HEK293T (cell line): Measurements from ENCODE around the gene RFC2.
"Not testable (repeated sequence)": the region's sequence is repeated elsewhere in the genome, so short reads cannot be mapped to it uniquely, and the experiment has no call there.

Experiments
- BHLHE40 ChIP-seq: fragments of 450-650 bp; IDR thresholded peaks from 2 replicates; pipeline ENCODE4 v1.6.1; 2016; ENCODE audit warnings: mild to moderate bottlenecking, moderate library complexity, borderline replicate concordance
- FOXA1 ChIP-seq: fragments of 450-650 bp; IDR thresholded peaks from 2 replicates; pipeline ENCODE4 v1.6.1; 2016; ENCODE audit warnings: mild to moderate bottlenecking
- FOXK2 ChIP-seq: fragments of 450-650 bp; IDR thresholded peaks from 2 replicates; pipeline ENCODE4 v1.6.1; 2016; ENCODE audit warnings: mild to moderate bottlenecking
- FOXM1 ChIP-seq: fragments of 450-650 bp; IDR thresholded peaks from 2 replicates; pipeline ENCODE4 v1.6.1; 2017; ENCODE audit warnings: mild to moderate bottlenecking, borderline replicate concordance
- HDGF ChIP-seq: fragments of 450-650 bp; IDR thresholded peaks from 2 replicates; pipeline ENCODE4 v1.6.1; 2017; ENCODE audit warnings: antibody characterized with exemption, borderline replicate concordance
- L3MBTL2 ChIP-seq: fragments of 450-650 bp; conservative IDR thresholded peaks from 2 replicates; pipeline ENCODE4 v1.6.1; 2016; ENCODE audit warnings: mild to moderate bottlenecking
- LEF1 ChIP-seq: fragments of 450-650 bp; IDR thresholded peaks from 2 replicates; pipeline ENCODE4 v1.6.1; 2017; ENCODE audit warnings: mild to moderate bottlenecking, borderline replicate concordance
- NFRKB ChIP-seq: fragments of 450-650 bp; IDR thresholded peaks from 2 replicates; pipeline ENCODE4 v1.6.1; 2016; ENCODE audit warnings: mild to moderate bottlenecking, moderate library complexity
- PKNOX1 ChIP-seq: fragments of 450-650 bp; IDR thresholded peaks from 2 replicates; pipeline ENCODE4 v1.6.1; 2016
- SP1 ChIP-seq: fragments of 450-650 bp; IDR thresholded peaks from 2 replicates; pipeline ENCODE4 v1.6.1; 2017
- SUZ12 ChIP-seq: fragments of 450-650 bp; IDR thresholded peaks from 2 replicates; pipeline ENCODE4 v1.6.1; 2016; ENCODE audit warnings: mild to moderate bottlenecking
- TARDBP ChIP-seq: fragments of 450-650 bp; IDR thresholded peaks from 2 replicates; pipeline ENCODE4 v1.6.1; 2016
- ZNF384 ChIP-seq: fragments of 450-650 bp; IDR thresholded peaks from 2 replicates; pipeline ENCODE4 v1.6.1; 2016

DNA sequence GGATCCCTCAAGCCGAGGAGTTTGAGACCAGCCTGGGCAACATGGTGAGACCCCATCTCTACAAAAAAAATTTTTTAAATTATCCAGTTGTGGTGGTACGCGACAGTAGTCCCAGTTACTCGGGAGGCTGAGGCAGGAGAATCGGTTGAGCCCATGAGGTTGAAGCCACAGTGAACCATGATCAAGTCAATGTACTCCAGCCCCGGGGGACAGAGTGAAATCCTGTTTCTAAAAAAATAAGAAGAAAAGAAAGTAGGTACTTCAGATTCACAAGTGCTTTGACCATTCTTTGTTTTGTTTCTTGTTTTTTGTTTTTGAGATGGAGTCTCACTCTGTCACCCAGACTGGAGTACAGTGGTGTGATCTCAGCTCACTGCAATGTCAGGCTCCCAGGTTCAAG lies 1.3 kb upstream of the RFC2 start:
- TF ChIP-seq PKNOX1, FOXM1, ZNF384, SP1, FOXK2, SUZ12, TARDBP, BHLHE40, L3MBTL2, HDGF, LEF1, FOXA1, NFRKB: not testable (repeated sequence)
